Measurements from ENCODE around the gene GPC6.

Gene GPC6

DNA sequence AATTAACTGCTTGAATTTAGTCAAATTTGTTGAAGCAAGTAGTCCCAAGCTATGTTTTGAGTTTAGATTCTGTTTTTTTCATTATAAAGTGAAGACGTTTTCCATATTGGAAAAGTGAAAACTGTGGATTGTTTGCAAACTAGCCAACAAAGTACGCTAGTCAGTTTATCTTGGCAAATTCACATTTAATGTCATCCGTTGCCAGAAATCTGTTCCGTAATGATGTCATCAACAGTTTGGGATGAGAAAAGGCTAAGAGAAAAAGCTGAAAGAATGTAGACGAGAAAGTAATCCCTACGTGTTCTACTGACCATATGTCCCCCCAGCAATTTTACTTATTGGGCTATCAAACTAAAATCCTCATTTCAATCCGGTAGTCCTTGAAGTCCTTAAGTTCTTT lies 419.6 kb downstream of the GPC6 start:
- H3K4me3 ChIP-seq (ENCODE audit: low read depth, low read length): no peak overlapping the region
- in situ Hi-C loops (cut with HindIII; ENCODE audit: low sequenced_read_pairs): no loop called here
- TF ChIP-seq, protein P1, sequence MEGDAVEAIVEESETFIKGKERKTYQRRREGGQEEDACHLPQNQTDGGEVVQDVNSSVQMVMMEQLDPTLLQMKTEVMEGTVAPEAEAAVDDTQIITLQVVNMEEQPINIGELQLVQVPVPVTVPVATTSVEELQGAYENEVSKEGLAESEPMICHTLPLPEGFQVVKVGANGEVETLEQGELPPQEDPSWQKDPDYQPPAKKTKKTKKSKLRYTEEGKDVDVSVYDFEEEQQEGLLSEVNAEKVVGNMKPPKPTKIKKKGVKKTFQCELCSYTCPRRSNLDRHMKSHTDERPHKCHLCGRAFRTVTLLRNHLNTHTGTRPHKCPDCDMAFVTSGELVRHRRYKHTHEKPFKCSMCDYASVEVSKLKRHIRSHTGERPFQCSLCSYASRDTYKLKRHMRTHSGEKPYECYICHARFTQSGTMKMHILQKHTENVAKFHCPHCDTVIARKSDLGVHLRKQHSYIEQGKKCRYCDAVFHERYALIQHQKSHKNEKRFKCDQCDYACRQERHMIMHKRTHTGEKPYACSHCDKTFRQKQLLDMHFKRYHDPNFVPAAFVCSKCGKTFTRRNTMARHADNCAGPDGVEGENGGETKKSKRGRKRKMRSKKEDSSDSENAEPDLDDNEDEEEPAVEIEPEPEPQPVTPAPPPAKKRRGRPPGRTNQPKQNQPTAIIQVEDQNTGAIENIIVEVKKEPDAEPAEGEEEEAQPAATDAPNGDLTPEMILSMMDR (IDR thresholded peaks at IDR 0.05; ENCODE audit: low read depth, low read length): no peak
- DNase-seq (ENCODE audit: low read depth, low spot score): no peak

GRCh38 chr13:93649496-93649895 lies 422.9 kb downstream of the GPC6 start:
- in situ Hi-C loops (cut with HindIII; ENCODE audit: low sequenced_read_pairs): no loop called here
- DNase-seq (ENCODE audit: low read depth, low spot score): no peak
- no peak overlapping the region for H3K4me3 ChIP-seq (ENCODE audit: low read depth, low read length)
- TF ChIP-seq, protein P1 (IDR thresholded peaks at IDR 0.05; ENCODE audit: low read depth, low read length): no peak

DNA sequence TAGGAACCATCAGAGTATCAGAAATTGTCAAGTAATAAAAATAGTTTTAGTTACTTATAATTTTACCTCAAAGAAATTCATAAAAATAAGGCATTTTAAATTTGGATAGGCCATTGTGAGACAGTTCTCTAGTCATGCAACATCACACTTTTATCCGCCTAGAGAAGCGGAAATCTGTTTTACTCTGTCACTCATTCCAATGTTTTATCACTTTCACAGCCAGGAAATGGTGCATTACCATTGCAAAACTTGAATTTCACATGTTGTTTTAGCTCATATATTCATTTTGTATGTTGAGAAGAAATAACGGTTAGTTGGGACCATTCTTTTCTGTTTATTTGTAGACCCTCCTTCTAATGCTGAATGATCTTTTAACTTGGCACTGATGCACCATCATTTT lies 427.2 kb downstream of the GPC6 start:
- in situ Hi-C loops (cut with HindIII; ENCODE audit: low sequenced_read_pairs): no loop called here
- no peak for DNase-seq (ENCODE audit: low read depth, low spot score)
- H3K4me3 ChIP-seq (ENCODE audit: low read depth, low read length): no peak overlapping the region
- TF ChIP-seq, protein P1 (IDR thresholded peaks at IDR 0.05; ENCODE audit: low read depth, low read length): no peak

DNA sequence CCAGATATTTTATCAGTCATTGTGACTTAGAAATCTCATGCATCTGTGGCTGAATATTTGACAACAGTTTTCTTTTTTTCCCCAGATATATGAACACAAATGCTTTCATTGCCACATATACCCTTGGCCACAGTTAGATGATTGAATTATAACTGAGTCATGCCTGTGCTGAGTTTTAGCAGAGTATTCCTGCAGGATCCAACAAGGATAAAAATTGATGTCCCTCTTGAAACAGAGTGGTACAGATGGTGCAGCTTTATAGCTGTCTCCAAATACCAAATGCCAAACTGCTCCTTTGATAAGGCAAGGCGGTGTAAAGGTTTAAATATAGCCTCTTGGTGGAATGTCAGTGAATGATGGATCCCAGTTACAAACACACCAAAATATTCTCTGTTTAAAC lies 428.5 kb downstream of the GPC6 start:
- H3K4me3 ChIP-seq (ENCODE audit: low read depth, low read length): no peak overlapping the region
- TF ChIP-seq, protein P1 (IDR thresholded peaks at IDR 0.05; ENCODE audit: low read depth, low read length): no peak
- in situ Hi-C loops (cut with HindIII; ENCODE audit: low sequenced_read_pairs): no loop called here
- no peak for DNase-seq (ENCODE audit: low read depth, low spot score)

DNA sequence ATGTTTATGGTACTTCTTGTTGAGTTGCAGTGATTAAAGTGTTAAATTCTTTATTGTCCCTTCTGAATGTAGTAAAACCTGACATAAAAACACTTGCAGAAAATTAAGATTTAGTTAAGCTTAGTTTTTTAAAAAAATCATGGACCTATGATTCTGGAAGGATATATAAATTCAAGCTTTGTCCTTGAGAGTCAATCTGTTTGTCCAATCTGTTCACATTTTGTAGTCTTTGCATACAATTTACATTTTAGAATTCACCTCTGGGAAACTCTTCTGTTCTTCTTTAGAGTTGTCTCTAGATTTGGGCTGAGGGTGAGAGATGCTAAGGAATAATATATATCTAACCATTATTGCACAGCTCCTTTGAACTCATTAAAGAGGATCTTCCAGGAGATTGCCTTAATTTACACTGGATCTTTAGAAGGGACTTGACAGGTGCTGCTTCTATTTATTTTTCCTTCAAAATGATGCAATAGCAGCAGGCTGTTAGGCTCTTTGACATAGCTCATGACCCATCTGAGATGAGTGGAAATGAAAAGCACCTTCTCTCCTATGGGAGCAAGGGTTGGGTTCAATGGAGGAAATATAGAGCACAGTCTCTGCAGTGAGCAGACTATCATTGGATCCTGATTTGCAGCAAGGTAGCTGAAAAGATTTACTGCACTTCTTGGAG lies 433.9 kb downstream of the GPC6 start:
- in situ Hi-C loops (cut with HindIII; ENCODE audit: low sequenced_read_pairs): no loop called here
- DNase-seq (ENCODE audit: low read depth, low spot score): no peak
- TF ChIP-seq, protein P1 (IDR thresholded peaks at IDR 0.05; ENCODE audit: low read depth, low read length): no peak
- no peak overlapping the region for H3K4me3 ChIP-seq (ENCODE audit: low read depth, low read length)

- in situ Hi-C loops (cut with HindIII; ENCODE audit: low sequenced_read_pairs): no loop called here
- H3K4me3 ChIP-seq (ENCODE audit: low read depth, low read length): no peak overlapping the region
- DNase-seq (ENCODE audit: low read depth, low spot score): no peak
- TF ChIP-seq, protein P1 (IDR thresholded peaks at IDR 0.05; ENCODE audit: low read depth, low read length): no peak
These were observed 444.3 kb downstream of the GPC6 start for GRCh38 chr13:93670866-93671265.
